OCI-M1 (cell line): ENCODE measurements around the gene ZNF385B.

ENCODE experiments used
- DNase-seq: peaks from one replicate; lab custom pipeline; 2025; lab: John Stamatoyannopoulos, UW

Gene ZNF385B

DNA sequence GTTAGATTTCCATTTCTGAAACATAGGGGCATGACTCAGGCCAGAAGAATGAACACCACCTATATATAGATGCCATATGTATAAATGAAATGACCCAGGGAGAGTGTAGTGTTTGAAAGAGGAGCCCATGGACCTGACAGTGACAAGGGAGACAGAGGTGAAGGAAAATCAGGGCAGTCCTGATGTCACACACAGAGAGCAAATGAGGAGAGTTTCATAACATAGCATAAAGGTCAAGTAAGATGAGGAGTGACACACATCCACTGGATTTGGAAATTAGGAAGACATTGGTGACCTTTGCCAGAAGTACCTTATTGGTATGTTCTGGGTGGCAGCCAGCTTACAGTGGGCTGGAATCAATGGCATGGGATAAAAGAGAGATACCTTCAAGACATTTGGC, 276.7 kb downstream of the ZNF385B start:
- DNase-seq: no peak

DNA sequence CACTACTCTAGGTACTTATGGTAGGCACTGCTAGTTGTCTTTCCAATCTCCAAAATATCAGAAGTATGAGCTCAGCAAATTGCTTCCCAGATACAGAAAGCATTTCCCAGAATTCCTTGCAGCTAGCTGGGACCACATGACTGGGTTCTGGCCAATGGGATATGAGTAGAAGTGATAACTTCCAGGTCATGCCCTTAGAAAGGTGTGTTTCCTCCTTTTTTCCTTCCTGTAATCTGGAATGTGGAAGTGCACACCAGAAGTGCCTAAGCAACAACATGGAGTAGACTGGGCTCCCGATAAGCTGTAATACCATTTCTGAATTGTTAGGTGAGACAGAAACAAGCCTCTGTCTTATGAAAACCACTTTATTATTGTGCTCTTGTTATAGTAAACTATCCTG, 279.8 kb downstream of the ZNF385B start:
- peak; percentile 75 for DNase-seq

DNA sequence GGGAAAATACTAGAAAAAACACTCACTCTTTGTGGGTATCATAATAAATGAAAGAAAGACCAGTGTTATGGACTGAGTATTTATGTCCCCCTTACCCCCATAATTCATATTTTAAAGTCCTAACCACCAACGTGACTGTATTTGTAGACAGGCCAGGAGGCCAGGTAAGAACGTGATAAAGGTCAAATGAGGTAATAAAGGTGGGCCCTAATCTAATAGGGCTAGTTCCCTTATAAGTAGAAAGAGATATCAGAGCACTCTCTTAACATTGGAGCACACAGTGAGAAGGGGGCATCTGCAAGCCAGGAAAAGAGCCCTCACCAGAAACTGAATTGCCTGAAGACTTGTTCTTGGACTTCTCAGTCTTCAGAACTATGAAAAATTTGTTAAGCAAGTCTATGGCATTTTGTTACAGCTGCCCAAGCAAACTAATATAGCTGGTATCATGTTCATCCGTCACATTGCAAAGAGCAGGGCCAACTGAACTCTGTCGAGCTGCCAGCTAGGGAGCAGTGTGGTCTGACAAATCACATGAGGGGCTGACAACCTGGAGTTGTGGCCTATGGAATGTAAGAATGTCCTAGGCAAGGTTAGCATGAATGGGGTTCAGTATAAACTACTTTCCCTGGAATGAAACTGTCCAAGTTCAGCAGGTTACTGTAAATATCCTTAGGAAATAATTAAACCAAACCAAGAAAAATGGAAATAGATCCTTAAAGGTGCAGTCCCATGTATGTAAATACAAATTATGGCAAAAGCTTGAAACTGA, 280.9 kb downstream of the ZNF385B start:
- DNase-seq: no peak

DNA sequence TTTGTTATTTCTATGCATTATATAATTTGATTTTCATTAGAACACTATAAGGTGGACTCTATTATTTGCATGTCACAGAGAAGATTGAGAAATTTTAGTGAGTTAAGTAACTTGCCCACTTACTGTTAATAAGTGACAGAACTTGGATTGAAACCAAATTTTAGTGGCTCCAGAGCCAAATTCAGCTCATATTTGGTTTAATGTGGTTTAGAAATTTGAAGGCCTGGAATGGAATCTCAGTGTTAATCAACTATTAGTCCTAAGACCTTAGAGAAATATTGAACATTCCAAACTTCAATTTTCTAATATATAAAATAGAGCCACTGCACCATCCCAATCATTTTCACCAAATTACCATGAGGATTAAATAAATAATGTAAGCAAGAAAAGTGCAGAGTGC, 281.6 kb downstream of the ZNF385B start:
- DNase-seq: no peak

DNA sequence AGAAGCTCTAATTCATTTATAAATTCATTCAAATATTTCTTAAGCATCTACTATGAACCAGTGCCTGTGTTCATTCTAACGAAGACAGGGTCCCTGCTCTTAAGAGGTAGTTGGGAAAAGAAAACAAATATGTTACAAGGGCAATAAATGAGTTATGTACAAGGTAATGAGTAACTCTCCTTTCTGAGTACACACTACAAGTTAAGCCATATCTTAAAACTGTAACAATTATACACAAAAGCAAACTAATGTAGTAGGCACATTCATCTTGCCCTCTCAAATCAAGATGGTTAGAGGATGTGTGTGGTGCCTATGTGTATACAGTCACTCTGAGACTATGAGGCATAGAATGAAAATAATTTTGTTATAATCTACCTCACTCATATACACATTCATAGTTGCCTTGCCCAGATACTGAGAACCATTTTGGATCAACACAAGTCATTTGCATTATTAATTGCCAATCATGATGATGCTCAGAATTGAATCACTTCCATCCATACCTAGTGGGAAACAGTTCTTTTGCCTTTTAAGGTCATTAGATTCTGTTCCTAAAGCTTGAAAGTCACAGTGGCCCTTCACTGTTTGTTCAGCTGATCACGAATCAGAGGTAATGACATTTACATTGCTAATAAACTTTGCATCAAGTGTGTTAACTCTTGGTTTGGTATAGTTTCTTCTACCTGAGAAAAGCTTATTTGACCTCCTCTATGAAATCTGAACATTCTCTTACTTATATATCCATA, 283.1 kb downstream of the ZNF385B start:
- no peak for DNase-seq

DNA sequence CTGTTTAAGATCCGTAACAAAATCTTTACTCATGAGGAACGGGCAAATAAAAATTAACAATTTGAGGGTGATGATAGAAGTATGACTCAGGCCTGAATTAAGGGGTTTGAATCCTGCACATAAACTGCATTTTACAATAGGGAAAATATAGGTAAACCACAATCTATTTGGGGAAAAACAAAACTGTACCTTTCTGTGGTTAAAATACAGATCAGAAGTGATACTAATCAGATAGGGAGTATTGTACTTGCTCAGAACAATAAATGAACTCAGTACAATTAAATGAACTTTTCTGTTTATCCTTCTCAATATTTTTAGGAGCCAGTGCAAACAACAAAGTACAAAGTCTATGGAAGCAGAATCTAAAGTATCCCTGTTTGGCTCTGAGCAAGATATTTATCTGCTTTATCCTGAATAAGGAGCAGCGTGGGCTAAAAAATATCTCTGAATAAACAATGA, 287.3 kb downstream of the ZNF385B start:
- DNase-seq: no peak

DNA sequence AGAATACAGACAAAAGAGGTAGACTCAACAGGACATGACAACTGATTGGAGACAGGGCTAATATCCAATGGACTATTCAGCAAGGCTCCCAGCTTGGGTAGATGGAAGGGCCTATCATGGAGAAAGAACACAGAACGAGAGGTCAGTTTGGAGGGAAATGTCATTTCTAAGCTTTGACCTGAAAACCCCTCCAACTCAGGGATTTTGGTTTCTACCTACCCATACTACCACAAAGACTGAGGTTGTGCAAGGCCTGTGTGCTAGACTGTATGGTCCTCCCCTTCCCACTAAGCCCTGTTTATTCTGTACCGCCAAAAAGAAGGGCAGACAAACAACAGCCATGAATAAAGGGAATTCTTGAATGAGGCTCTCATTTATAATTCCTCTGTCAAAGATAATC, 288.9 kb downstream of the ZNF385B start:
- no peak for DNase-seq

DNA sequence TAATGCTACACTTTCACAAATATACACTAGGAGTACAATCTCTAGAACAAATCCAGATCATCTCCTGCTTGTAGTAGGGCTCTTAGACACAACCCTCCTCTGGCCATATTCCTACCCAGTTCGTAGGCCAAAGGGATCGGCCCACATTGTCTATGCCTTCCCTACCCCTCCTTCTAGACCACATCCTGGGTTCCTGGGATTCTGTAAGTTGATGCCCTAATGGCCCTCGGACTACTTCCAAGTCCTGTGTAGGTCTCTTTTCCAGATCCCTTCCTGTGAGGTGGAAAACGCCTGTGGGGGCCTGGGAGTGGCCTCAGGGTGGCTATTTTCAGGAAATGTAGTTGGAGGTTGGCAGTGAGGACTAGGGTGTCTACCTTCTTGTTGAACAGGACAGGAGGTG, 289.7 kb downstream of the ZNF385B start:
- DNase-seq: no peak

DNA sequence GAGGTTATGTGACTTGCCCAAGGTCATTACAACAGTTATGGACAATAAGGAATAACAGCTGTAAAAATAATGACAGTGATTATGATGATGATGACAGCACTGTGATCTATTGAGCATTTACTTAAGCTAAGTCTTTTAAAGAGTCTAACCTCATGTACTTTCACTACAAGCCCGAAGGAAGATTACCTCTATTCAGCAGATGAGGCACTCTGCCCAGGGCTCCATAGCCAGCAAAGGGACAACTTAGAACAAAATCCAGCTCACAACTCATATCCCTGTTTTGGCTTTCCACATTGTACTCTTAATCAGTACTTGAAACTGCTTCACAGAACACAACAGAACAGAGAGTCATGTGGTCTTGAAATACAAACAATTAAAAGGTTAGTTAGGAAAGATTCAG, 290.2 kb downstream of the ZNF385B start:
- no peak for DNase-seq

DNA sequence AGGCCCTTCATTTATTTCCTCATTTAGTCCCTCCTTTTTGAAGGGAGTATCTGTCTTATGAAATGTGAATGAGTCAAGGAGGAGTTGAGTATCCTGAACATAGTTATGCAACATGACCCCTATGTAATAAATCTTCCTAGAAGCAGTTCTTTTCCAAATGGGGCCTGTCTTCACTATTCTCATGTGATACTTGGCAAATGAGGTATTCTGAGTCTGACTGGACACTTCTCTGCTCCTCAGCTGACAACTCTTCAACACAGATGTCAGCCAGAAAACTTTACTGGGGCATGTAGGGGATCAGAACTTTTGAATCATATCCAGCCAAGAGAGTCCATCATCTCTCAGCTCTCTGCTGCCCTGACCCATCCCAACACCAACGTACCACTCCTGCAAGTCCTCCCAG, 291.6 kb downstream of the ZNF385B start:
- DNase-seq: peak; percentile 35

DNA sequence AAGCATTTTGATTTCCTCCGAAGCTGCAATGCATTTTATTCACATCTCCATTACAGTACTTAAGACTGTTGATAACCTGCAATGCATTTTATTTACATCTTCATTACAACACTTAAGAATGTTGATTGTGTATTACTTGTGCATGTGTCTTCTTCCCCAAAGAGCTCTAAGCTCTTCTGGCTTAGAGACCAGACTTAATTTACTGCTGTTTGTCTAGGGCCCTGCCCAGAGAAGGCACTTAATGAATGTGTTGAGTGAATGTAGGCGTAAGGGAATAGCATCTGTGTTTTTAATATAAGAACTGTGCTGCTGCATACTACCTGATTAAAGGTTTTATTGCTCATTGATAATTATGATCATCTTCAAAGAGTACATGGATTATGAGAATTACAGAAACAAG, 295.6 kb downstream of the ZNF385B start:
- DNase-seq: no peak

DNA sequence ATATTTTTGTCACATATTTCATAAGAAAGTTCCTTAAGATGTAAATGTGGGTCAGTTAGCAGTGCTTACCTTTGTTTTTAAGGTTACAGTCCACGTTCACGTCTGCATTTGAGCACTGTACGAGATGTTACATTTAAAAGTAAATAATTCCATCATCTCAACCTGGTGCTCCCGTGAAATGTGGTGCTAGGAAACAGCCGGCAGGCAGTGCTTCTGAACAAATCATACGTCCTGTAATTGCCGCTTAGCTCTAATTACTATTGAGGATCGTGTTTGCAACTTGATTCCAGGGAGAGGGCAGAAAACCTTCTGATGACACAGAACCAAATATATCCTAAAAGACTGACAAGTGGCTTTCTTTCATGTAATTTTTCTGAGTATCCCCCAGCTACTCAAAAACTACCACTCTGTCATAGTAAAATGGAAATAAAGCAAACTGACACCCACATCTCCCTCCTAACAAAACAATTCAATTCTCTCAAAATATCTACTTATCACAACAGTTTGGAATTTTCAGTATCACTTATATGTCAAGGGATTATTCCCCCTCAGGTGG, 299.0 kb downstream of the ZNF385B start:
- DNase-seq: no peak

DNA sequence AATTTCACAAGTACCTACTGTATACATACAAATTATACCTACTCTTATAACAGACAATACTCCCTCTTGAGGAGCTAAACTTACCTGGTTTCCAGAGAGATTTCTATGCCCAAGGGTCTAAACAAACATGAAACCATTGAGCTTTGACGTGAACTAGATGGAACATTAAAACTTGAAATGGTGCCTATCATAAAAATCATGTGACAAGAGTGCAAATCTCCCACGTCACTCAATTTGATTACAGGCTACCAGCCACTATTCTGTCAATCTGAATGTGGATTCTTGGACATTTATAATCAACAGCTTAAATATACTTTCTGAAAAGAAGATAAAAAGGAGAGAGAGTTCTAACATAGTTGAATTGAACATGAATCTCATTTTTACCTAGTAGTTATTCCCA, 299.7 kb downstream of the ZNF385B start:
- DNase-seq: no peak

DNA sequence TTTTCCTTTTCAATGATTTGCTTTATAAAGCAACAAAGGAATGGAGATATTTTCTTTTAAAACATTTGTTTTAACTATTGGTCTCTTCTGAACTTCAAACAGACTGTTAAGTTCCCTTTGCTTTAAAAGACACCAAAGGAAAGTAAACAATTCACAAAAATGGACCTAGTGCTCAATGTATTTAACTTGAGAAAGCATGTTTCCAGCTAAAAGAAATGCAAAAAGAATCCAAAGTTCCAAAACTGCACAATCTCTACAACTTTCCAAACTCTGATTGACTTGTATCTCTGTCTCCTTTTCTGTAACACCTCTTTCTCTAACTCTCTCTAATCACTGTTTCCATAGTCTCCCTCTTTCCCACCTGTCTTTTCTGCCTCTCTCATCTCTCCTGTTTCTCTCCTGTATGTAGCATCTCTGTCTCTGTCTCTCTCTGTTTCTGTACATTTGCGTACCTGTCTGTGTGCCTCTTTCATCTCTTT, 301.1 kb downstream of the ZNF385B start:
- DNase-seq: no peak

DNA sequence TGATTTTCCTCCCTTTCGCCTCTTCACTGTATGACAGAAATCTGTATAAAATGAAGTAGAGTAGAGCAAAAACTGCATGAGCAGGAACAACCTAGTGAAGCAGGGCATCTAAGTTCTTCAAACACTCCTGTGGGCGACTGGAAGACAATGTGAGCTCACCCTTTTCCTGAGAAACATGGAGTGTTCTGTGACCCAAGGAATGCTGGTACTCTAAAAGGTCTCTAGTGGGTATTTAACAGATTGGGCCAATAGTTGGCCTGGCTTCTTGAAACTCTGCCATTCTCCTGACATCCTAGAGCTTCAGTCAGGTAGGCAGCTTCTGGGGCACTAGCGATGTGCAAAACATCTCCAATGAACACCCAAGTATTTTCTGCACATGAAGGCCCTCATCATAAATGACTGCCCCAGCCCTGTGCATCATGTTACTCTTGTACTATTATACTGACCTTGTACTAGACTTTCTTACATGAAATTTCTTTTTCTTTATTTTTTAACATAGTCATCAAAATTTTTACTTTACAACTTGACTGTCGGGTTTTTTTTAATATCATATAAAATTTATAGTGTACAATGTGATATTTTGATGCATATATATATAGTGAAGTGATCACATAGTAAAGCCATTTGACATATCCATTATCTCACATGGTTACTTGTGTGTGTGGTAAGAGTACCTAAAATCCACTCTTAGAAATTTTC, 302.2 kb downstream of the ZNF385B start:
- DNase-seq: no peak

DNA sequence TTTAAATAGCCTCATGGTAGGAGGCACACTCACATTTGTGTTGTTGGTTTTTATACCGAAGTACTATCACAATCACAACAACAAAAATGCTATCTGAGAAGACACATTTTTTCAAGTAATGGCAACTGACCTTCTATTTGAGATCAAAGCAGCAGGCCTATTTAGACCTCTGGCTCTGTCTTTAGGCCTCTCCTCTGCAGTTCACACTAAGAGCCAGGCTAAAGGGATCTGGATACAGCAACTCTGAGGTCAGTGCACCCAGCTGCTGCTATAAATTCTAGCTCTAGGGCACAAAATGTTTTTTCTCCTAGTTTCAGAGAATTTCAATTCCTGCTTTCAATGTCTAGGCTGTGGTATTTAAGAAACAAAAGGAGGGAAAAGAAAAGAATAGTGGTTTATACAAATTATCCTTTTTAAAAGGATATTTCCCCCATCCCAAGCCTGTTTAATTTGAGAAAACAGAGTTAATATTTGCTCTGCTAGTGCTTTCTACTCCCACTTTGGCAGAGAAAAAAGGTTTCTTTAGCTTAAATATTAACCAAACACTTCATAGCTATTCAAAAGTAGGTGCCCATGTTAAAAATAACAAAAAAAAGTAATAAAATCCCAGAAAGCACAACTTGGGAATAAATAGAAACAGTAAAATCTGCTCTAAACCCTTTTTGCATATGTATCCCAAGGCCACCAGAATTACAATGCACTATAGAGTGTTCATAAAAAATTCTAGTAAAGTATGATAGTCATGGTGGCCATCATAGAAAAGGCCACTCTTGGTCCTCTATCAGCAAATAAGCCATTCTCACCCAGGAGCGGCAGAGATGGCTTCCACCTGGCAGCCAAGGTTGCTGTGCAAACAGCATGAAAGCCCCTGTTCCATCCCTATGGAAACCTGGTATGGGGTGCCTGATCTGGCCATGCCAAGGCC, 303.1 kb downstream of the ZNF385B start:
- no peak for DNase-seq

DNA sequence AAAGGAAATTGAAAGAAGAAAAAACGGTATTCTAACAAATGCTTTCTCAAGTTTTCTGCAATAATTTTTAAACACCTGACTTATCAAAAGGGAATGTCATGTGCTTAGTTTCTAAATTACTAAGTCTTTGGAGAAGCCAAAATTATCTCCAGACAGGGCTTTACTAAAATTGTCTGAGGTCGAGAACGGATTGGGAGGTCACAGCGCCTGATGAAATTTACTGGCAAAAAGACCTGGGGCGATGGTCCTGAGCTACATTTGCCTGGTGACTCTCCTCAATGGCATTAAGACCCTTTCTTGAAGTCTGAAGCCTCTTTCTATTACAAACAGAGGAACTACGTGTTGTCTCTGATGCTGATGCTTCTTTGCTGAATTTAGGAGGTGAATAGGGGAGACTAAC, 305.0 kb downstream of the ZNF385B start:
- no peak for DNase-seq

DNA sequence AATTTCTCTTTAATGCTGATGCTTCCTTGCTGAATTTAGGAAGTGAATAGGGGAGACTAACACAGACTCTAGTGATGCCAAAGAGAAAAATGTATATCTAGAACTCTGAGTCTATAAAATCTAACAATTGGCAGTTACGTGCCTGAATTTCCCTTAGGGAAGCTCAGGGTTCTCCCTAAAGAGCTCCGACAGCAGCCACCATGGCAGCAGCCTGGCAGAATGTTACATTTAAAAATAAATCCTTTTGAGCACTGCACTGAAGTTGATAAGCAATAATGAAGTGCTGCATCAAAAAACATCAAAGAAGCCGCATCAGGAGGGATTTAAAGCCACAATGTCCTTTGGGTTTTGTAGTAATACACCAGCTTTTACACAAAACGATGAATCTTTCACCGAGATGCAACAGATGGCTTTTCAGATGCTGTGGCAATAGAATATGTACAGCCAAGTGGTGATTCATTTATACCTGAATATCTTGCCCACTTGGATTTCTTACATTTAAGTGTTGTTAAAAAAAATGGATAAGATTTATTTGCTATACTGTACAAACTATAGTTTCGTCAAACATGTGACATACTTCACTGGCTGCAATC, 305.6 kb downstream of the ZNF385B start:
- no peak for DNase-seq

DNA sequence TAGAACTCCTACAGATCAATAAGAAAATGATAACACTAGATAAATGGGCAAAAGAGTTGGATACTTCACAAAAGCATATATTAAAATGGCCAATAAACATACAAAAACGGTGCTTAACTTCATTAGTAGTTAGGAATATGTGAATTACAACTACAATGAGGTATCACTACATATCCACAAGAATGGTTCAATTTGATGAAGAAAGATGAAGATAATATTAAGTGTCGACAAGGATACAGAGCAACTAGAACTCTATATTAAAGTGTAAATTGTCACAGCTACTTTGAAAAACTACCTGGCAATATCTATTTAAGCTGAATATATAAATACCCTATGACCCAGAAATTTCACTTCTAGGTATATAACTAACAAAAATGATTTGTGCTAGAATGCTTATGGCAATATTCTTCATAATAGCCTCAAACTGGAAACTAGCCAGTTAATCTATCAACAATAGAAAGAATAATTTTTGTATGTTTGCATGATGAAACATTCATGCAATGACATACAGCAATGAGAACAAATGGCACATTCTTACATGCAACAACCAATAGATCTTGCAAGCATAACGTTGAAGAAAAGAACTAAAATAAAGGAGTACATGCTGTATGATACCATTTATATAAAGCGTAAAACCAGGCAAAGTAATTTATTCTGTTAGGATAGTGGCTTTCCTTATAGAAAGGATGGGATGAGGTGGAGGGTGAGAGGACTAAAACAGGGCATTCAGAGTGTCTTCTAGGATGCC, 306.6 kb downstream of the ZNF385B start:
- DNase-seq: no peak

DNA sequence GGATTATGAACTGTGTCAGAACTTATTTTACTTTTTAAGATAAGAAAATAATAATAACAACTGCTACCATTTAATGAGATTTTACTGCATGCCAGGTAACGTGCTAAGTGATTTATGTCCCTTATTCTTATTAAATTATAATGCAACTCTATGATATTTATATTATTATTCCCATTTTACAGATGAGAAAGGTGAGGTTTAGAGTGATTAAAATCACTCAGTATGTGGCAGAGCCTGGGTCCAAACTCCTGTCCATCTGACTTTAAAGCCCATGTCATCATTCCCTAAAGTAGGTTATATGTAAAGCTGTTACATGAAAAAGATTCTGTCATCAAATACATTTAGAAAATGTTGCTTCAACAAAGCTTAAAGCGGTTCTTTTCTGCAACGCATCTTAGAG, 308.0 kb downstream of the ZNF385B start:
- DNase-seq: no peak
